Measurements from ENCODE around the gene SH2D3C. TPM values are rescaled to one million over a fixed set of nuclear protein-coding genes. Genes with fewer than 3 reads are reported as not detected.

Gene SH2D3C
- total and polyA plus RNA-seq, 9 of the 15 experiments (the other 6 are each of a cell fraction or from before 2014, with no cell fraction given), result 0.03 to 1.2 (median 0.22) TPM; not detected in 1

GRCh38 chr9:127806871-127807270, 28.4 kb upstream of the SH2D3C start (continued):
- TF ChIP-seq, protein P1, sequence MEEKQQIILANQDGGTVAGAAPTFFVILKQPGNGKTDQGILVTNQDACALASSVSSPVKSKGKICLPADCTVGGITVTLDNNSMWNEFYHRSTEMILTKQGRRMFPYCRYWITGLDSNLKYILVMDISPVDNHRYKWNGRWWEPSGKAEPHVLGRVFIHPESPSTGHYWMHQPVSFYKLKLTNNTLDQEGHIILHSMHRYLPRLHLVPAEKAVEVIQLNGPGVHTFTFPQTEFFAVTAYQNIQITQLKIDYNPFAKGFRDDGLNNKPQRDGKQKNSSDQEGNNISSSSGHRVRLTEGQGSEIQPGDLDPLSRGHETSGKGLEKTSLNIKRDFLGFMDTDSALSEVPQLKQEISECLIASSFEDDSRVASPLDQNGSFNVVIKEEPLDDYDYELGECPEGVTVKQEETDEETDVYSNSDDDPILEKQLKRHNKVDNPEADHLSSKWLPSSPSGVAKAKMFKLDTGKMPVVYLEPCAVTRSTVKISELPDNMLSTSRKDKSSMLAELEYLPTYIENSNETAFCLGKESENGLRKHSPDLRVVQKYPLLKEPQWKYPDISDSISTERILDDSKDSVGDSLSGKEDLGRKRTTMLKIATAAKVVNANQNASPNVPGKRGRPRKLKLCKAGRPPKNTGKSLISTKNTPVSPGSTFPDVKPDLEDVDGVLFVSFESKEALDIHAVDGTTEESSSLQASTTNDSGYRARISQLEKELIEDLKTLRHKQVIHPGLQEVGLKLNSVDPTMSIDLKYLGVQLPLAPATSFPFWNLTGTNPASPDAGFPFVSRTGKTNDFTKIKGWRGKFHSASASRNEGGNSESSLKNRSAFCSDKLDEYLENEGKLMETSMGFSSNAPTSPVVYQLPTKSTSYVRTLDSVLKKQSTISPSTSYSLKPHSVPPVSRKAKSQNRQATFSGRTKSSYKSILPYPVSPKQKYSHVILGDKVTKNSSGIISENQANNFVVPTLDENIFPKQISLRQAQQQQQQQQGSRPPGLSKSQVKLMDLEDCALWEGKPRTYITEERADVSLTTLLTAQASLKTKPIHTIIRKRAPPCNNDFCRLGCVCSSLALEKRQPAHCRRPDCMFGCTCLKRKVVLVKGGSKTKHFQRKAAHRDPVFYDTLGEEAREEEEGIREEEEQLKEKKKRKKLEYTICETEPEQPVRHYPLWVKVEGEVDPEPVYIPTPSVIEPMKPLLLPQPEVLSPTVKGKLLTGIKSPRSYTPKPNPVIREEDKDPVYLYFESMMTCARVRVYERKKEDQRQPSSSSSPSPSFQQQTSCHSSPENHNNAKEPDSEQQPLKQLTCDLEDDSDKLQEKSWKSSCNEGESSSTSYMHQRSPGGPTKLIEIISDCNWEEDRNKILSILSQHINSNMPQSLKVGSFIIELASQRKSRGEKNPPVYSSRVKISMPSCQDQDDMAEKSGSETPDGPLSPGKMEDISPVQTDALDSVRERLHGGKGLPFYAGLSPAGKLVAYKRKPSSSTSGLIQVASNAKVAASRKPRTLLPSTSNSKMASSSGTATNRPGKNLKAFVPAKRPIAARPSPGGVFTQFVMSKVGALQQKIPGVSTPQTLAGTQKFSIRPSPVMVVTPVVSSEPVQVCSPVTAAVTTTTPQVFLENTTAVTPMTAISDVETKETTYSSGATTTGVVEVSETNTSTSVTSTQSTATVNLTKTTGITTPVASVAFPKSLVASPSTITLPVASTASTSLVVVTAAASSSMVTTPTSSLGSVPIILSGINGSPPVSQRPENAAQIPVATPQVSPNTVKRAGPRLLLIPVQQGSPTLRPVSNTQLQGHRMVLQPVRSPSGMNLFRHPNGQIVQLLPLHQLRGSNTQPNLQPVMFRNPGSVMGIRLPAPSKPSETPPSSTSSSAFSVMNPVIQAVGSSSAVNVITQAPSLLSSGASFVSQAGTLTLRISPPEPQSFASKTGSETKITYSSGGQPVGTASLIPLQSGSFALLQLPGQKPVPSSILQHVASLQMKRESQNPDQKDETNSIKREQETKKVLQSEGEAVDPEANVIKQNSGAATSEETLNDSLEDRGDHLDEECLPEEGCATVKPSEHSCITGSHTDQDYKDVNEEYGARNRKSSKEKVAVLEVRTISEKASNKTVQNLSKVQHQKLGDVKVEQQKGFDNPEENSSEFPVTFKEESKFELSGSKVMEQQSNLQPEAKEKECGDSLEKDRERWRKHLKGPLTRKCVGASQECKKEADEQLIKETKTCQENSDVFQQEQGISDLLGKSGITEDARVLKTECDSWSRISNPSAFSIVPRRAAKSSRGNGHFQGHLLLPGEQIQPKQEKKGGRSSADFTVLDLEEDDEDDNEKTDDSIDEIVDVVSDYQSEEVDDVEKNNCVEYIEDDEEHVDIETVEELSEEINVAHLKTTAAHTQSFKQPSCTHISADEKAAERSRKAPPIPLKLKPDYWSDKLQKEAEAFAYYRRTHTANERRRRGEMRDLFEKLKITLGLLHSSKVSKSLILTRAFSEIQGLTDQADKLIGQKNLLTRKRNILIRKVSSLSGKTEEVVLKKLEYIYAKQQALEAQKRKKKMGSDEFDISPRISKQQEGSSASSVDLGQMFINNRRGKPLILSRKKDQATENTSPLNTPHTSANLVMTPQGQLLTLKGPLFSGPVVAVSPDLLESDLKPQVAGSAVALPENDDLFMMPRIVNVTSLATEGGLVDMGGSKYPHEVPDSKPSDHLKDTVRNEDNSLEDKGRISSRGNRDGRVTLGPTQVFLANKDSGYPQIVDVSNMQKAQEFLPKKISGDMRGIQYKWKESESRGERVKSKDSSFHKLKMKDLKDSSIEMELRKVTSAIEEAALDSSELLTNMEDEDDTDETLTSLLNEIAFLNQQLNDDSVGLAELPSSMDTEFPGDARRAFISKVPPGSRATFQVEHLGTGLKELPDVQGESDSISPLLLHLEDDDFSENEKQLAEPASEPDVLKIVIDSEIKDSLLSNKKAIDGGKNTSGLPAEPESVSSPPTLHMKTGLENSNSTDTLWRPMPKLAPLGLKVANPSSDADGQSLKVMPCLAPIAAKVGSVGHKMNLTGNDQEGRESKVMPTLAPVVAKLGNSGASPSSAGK (IDR thresholded peaks at IDR 0.05), result no peak
- TF ChIP-seq ZNF551 (CRISPR knock-in tag; IDR thresholded peaks at IDR 0.05) (no peak), KDM5B (IDR thresholded peaks at IDR 0.05; ENCODE audit: insufficient replicate concordance, low read depth, low read length) (no peak)

Measured in K562 (cell line).